GM18867 (cell line): ENCODE measurements around the gene FAM13A.

ENCODE experiments used
- ATAC-seq: cut with Tn5 transposase; IDR thresholded peaks from one replicate; pipeline ENCODE4 v1.9.1; 2021; ENCODE audit warnings: mild to moderate bottlenecking, moderate library complexity; ENCODE audit not compliant: unreplicated experiment

FAM13A gene

GRCh38 chr4:88730811-88731210, 326.2 kb downstream of the FAM13A start:
- ATAC-seq = no peak

- ATAC-seq = no peak
These were observed 327.7 kb downstream of the FAM13A start for GRCh38 chr4:88729146-88729760.

GRCh38 chr4:88728146-88728545, 328.8 kb downstream of the FAM13A start:
- no peak for ATAC-seq

- no peak for ATAC-seq
These were observed 331.0 kb downstream of the FAM13A start for GRCh38 chr4:88725986-88726385.

GRCh38 chr4:88725143-88725542, 331.8 kb downstream of the FAM13A start:
- ATAC-seq = no peak

- no peak for ATAC-seq
These were observed 332.6 kb downstream of the FAM13A start for GRCh38 chr4:88724406-88724805.

- ATAC-seq = no peak
These were observed 334.2 kb downstream of the FAM13A start for GRCh38 chr4:88722828-88723227.

GRCh38 chr4:88722276-88722780, 334.7 kb downstream of the FAM13A start:
- ATAC-seq = no peak

- no peak for ATAC-seq
These were observed 336.2 kb downstream of the FAM13A start for GRCh38 chr4:88720451-88721428.

GRCh38 chr4:88719381-88719780, 337.6 kb downstream of the FAM13A start:
- ATAC-seq = no peak

- ATAC-seq = no peak
These were observed 338.9 kb downstream of the FAM13A start for GRCh38 chr4:88718098-88718497.

- no peak for ATAC-seq
These were observed 343.2 kb downstream of the FAM13A start for GRCh38 chr4:88713782-88714181.

GRCh38 chr4:88709989-88710388, 347.0 kb downstream of the FAM13A start:
- no peak for ATAC-seq

- ATAC-seq = no peak
These were observed 350.4 kb downstream of the FAM13A start for GRCh38 chr4:88706574-88706973.

- no peak for ATAC-seq
These were observed 351.0 kb downstream of the FAM13A start for GRCh38 chr4:88705805-88706492.

- no peak for ATAC-seq
These were observed 351.8 kb downstream of the FAM13A start for GRCh38 chr4:88705223-88705622.

GRCh38 chr4:88702782-88703181, 354.2 kb downstream of the FAM13A start:
- no peak for ATAC-seq

- no peak for ATAC-seq
These were observed 358.5 kb downstream of the FAM13A start for GRCh38 chr4:88698519-88698918.

- peak; percentile 97 for ATAC-seq
These were observed 359.2 kb downstream of the FAM13A start, which contains the start of gene NAP1L5 for GRCh38 chr4:88697588-88698329. TSS of gene NAP1L5 (minus strand) at chr4:88697829. CDS start at chr4:88697754, 75 bp downstream.

- peak; percentile 22 for ATAC-seq
These were observed 359.8 kb downstream of the FAM13A start for GRCh38 chr4:88697141-88697540.
